Measurements from ENCODE around the gene EPHB6. TPM values are rescaled to one million over a fixed set of nuclear protein-coding genes. Genes with fewer than 3 reads are reported as not detected.

The EPHB6 gene
- total RNA-seq, 1 donor from 2014 or later: 4.4 TPM

- H3K27me3 ChIP-seq (ENCODE audit: low read depth): peaks cover 96% of the 10 kb centered on the region
Measured at GRCh38 chr7:142807855-142808460, 46.9 kb upstream of the EPHB6 start.

GRCh38 chr7:142808461-142808801 is 46.4 kb upstream of the EPHB6 start:
- Histone ChIP-seq H3K4me1 (no peaks in the 10 kb centered on the region), H3K27me3 (ENCODE audit: low read depth) (peaks cover 97% of the 10 kb centered on the region), H3K4me3 (no peak overlapping the region)

More at GRCh38 chr7:142807855-142808460, 46.9 kb upstream of the EPHB6 start:
- intact Hi-C loops (cut with micrococcal nuclease): no loop called here
- no peak for TF ChIP-seq CTCF (IDR thresholded peaks at IDR 0.05; ENCODE audit: borderline replicate concordance)
- H3K27ac ChIP-seq (replicated peaks): no peak overlapping the region
- H3K4me3 ChIP-seq: no peak overlapping the region
- no peaks in the 10 kb centered on the region for H3K9me3 ChIP-seq (replicated peaks)
- no peaks in the 10 kb centered on the region for H3K36me3 ChIP-seq
- no peak for DNase-seq
- no peaks in the 10 kb centered on the region for H3K4me1 ChIP-seq

GRCh38 chr7:142808802-142809583 is 45.9 kb upstream of the EPHB6 start:
- H3K27me3 ChIP-seq (ENCODE audit: low read depth): peaks cover 97% of the 10 kb centered on the region
- intact Hi-C loops (cut with micrococcal nuclease): no loop called here

More at GRCh38 chr7:142808461-142808801, 46.4 kb upstream of the EPHB6 start:
- DNase-seq: no peak
- Histone ChIP-seq H3K27ac (replicated peaks) (no peak overlapping the region), H3K36me3 (no peaks in the 10 kb centered on the region), H3K9me3 (replicated peaks) (no peaks in the 10 kb centered on the region)
- no peak for TF ChIP-seq CTCF (IDR thresholded peaks at IDR 0.05; ENCODE audit: borderline replicate concordance)
- intact Hi-C loops (cut with micrococcal nuclease): no loop called here

GRCh38 chr7:142809671-142810070 is 45.2 kb upstream of the EPHB6 start:
- Histone ChIP-seq H3K9me3 (replicated peaks) (no peaks in the 10 kb centered on the region), H3K27ac (replicated peaks) (no peak overlapping the region), H3K4me3 (no peak overlapping the region), H3K4me1 (no peaks in the 10 kb centered on the region), H3K36me3 (no peaks in the 10 kb centered on the region), H3K27me3 (ENCODE audit: low read depth) (peaks cover 98% of the 10 kb centered on the region)
- no peak for DNase-seq
- intact Hi-C loops (cut with micrococcal nuclease): no loop called here
- TF ChIP-seq CTCF (IDR thresholded peaks at IDR 0.05; ENCODE audit: borderline replicate concordance): no peak

More at GRCh38 chr7:142808802-142809583, 45.9 kb upstream of the EPHB6 start:
- no peak overlapping the region for H3K4me3 ChIP-seq
- H3K4me1 ChIP-seq: no peaks in the 10 kb centered on the region
- no peak for TF ChIP-seq CTCF (IDR thresholded peaks at IDR 0.05; ENCODE audit: borderline replicate concordance)
- H3K36me3 ChIP-seq: no peaks in the 10 kb centered on the region
- DNase-seq: no peak
- H3K9me3 ChIP-seq (replicated peaks): no peaks in the 10 kb centered on the region
- H3K27ac ChIP-seq (replicated peaks): no peak overlapping the region

- Histone ChIP-seq H3K27me3 (ENCODE audit: low read depth) (peaks cover 98% of the 10 kb centered on the region), H3K27ac (replicated peaks) (no peak overlapping the region), H3K4me1 (no peaks in the 10 kb centered on the region), H3K9me3 (replicated peaks) (no peaks in the 10 kb centered on the region), H3K4me3 (no peak overlapping the region), H3K36me3 (no peaks in the 10 kb centered on the region)
- intact Hi-C loops (cut with micrococcal nuclease): no loop called here
- DNase-seq: no peak
- TF ChIP-seq CTCF (IDR thresholded peaks at IDR 0.05; ENCODE audit: borderline replicate concordance): peak; percentile 63
Measured at GRCh38 chr7:142811154-142811737, 43.6 kb upstream of the EPHB6 start.

All from left ventricle myocardium inferior (tissue), 1 donor.